Activated CD8-positive, alpha-beta memory T cell treated with anti-CD3 and anti-CD28 coated beads, Interleukin-2, amount 10 ng/mL, durations not matched to agents 7 days and 5 days (primary cell): ENCODE data around the gene STARD10. TPM values are rescaled to one million over a fixed set of nuclear protein-coding genes. Genes with fewer than 3 reads are reported as not detected.

Source experiments
- ATAC-seq: fragments of 150-1000 bp; cut with Tn5 transposase; one replicate; pipeline ENCODE4 v1.10.0; 2021; ENCODE audit warnings: moderate library complexity
- CTCF ChIA-PET: fragments of 350-600 bp; sonication (Branson Sonifier 250); formaldehyde crosslinking; loops from one replicate; lab custom pipeline; 2021; ENCODE audit warnings: antibody characterized with exemption; lab: Charles Lee
- DNase-seq: peaks from one replicate; pipeline ENCODE4 v3.0.0-alpha.2; 2020
- H3K27ac Mint-ChIP-seq: one replicate; pipeline ENCODE4 v1.8.0; 2021; ENCODE audit warnings: mild to moderate bottlenecking, mixed read lengths
- H3K27me3 Mint-ChIP-seq: one replicate; pipeline ENCODE4 v1.8.0; 2021; ENCODE audit warnings: mixed read lengths
- H3K36me3 Mint-ChIP-seq: one replicate; pipeline ENCODE4 v1.8.0; 2021; ENCODE audit warnings: mild to moderate bottlenecking, mixed read lengths
- H3K4me1 Mint-ChIP-seq: one replicate; pipeline ENCODE4 v1.8.0; 2021; ENCODE audit warnings: mixed read lengths
- H3K4me3 Mint-ChIP-seq: one replicate; pipeline ENCODE4 v1.8.0; 2021; ENCODE audit warnings: mild to moderate bottlenecking, moderate library complexity, mixed read lengths
- H3K9me3 Mint-ChIP-seq: one replicate; pipeline ENCODE4 v1.8.0; 2022; ENCODE audit warnings: low read depth, mixed read lengths
- total RNA-seq, 2 experiments: library from RNA; stranded (reverse); gene quantifications; one replicate each; pipeline ENCODE4 v1.2.3, GENCODE V29; 2021

STARD10 gene
- total RNA-seq, 2 experiments from 2014 or later: 8.4 to 18.4 TPM

- Mint-ChIP-seq H3K27me3 (no peaks in the 10 kb centered on the region), H3K4me3 (no peak overlapping the region), H3K4me1 (peaks cover 33% of the 10 kb centered on the region), H3K9me3 (no peaks in the 10 kb centered on the region), H3K27ac (peak overlapping the region; percentile 32), H3K36me3 (peaks cover 34% of the 10 kb centered on the region)
- CTCF ChIA-PET: interaction anchor here (0.8 to 2.0 kb wide), 3 partner anchors 8 to 98 kb away, joined by 3 to 8 read pairs (median 3); no protein-coding TSS in a partner anchor
- no peak for ATAC-seq
- DNase-seq: no peak
Observed at GRCh38 chr11:72823105-72823804, 29.4 kb upstream of the STARD10 start.

GRCh38 chr11:72821920-72822799 lies 28.3 kb upstream of the STARD10 start:
- H3K9me3 Mint-ChIP-seq: no peaks in the 10 kb centered on the region
- H3K36me3 Mint-ChIP-seq: peaks cover 41% of the 10 kb centered on the region
- H3K4me1 Mint-ChIP-seq: peaks cover 34% of the 10 kb centered on the region
- DNase-seq (peak; percentile 92), ATAC-seq (peak; percentile 93)
- peak overlapping the region; percentile 40 for H3K27ac Mint-ChIP-seq
- H3K27me3 Mint-ChIP-seq: no peaks in the 10 kb centered on the region
- CTCF ChIA-PET: interaction anchor here (1.1 to 2.0 kb wide), 2 partner anchors 9 to 356 kb away, joined by 3 to 8 read pairs; no protein-coding TSS in a partner anchor
- H3K4me3 Mint-ChIP-seq: no peak overlapping the region

GRCh38 chr11:72821221-72821919 lies 27.5 kb upstream of the STARD10 start:
- no peak overlapping the region for H3K4me3 Mint-ChIP-seq
- CTCF ChIA-PET: interaction anchor here (1.1 to 2.0 kb wide), 2 partner anchors 10 to 356 kb away, joined by 3 to 8 read pairs; no protein-coding TSS in a partner anchor
- H3K9me3 Mint-ChIP-seq: no peaks in the 10 kb centered on the region
- H3K36me3 Mint-ChIP-seq: peaks cover 44% of the 10 kb centered on the region
- peaks cover 34% of the 10 kb centered on the region for H3K4me1 Mint-ChIP-seq
- DNase-seq (no peak), ATAC-seq (no peak)
- H3K27ac Mint-ChIP-seq: peak overlapping the region; percentile 32
- H3K27me3 Mint-ChIP-seq: no peaks in the 10 kb centered on the region

DNA sequence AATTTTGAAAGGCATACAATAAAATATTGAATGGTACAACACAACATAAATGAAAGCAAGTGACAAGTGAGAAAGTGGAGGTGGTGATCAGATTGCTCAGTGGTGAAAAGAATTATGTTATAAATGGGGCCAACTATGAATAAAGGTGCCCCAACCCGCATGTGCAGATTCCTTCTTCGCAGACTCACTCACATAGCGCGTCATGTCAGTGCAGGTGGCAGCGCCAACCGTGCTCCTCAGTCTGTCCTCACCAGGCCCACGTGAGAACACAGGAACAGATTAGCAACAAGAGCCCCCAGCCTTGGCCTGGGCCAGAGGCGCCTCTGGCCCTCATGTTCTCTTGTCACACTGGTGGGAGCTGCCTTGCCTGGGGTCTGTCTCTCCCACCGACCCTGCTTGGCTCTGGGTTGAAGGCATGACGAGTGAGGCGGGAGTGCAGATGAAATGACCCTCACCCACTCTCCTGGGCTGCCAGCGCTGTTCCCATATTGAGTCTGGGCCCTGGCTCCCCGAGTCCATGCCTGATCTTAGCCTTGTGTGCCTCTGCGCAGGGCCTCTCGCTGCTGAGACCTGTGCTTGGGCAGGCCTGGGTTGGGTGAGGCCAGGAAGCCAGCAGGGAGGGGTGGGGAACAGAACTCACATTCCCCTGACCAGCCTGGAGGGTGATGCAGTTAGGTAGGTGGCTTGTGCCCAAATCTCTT lies 26.7 kb upstream of the STARD10 start:
- CTCF ChIA-PET: interaction anchor here (1.1 kb wide), 1 partner anchor 357 kb away, joined by 3 read pairs; no protein-coding TSS in a partner anchor
- Mint-ChIP-seq H3K4me1 (peaks cover 39% of the 10 kb centered on the region), H3K27me3 (no peaks in the 10 kb centered on the region), H3K27ac (peak overlapping the region; percentile 13), H3K4me3 (no peak overlapping the region), H3K36me3 (peaks cover 42% of the 10 kb centered on the region), H3K9me3 (no peaks in the 10 kb centered on the region)
- ATAC-seq (no peak), DNase-seq (no peak)

DNA sequence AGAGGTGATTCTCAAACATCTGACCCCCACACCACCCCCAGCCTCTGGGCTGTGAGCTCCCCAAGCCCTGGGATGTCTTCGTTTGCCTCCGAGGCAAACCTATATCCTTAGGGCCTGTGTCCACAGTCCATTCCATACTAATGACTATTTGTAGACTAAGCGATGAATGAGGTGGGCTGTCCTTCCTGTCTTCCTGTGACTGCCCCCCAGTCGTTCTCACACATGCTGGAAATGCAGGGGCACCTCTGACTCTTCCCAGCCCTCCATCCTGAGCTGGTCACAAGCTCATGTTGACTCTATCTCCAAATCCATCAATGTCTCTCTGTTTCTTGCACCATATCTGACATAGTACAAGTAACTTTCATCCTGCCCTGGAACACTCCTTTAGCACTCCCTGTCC lies 25.1 kb upstream of the STARD10 start:
- Mint-ChIP-seq H3K9me3 (no peaks in the 10 kb centered on the region), H3K4me1 (peaks cover 41% of the 10 kb centered on the region), H3K27ac (no peak overlapping the region), H3K4me3 (no peak overlapping the region), H3K27me3 (no peaks in the 10 kb centered on the region), H3K36me3 (peaks cover 44% of the 10 kb centered on the region)
- DNase-seq (no peak), ATAC-seq (no peak)
- CTCF ChIA-PET: interaction anchor here (0.8 to 1.2 kb wide), 2 partner anchors 9 to 25 kb away, joined by 3 read pairs; partner anchors contain the start of gene STARD10

DNA sequence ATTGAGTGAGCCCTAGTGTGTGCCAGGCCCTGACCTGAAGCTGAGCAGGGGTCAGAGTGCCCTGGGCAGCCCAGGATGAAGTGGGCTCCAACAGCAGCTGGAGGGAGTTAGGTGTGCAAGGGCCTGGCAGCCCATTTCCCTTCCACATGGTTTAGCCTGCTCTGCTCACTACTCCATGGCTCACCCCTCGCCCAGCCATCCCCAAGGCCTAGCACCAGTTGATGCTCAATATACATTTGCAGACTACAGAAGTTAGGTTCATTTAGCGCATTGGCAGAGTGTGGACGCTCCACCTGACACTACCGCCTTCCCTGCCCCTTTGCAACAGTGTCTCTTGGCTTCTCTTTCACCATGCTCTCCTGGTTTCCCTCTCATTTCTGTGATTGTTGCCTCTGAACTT lies 24.1 kb upstream of the STARD10 start:
- DNase-seq (no peak), ATAC-seq (no peak)
- H3K4me1 Mint-ChIP-seq: peaks cover 43% of the 10 kb centered on the region
- no peaks in the 10 kb centered on the region for H3K27me3 Mint-ChIP-seq
- H3K4me3 Mint-ChIP-seq: no peak overlapping the region
- H3K36me3 Mint-ChIP-seq: peaks cover 47% of the 10 kb centered on the region
- no peak overlapping the region for H3K27ac Mint-ChIP-seq
- H3K9me3 Mint-ChIP-seq: no peaks in the 10 kb centered on the region
- CTCF ChIA-PET: no interaction called here

- CTCF ChIA-PET: interaction anchor here (0.7 to 5.9 kb wide), 7 partner anchors 11 to 362 kb away, joined by 3 to 61 read pairs (median 7); partner anchors contain the start of gene STARD10
- peak overlapping the region; percentile 100 for H3K4me3 Mint-ChIP-seq
- H3K27ac Mint-ChIP-seq: peak overlapping the region; percentile 99
- no peak for ATAC-seq
- no peak for DNase-seq
- H3K4me1 Mint-ChIP-seq: peaks cover 50% of the 10 kb centered on the region
- no peaks in the 10 kb centered on the region for H3K27me3 Mint-ChIP-seq
- H3K9me3 Mint-ChIP-seq: no peaks in the 10 kb centered on the region
- peaks cover 58% of the 10 kb centered on the region for H3K36me3 Mint-ChIP-seq
Observed at GRCh38 chr11:72816404-72816990, 22.6 kb upstream of the STARD10 start.

GRCh38 chr11:72815110-72815618 lies 21.3 kb upstream of the STARD10 start:
- DNase-seq (no peak), ATAC-seq (no peak)
- Mint-ChIP-seq H3K4me1 (peaks cover 53% of the 10 kb centered on the region), H3K27ac (peak overlapping the region; percentile 99), H3K36me3 (peaks cover 56% of the 10 kb centered on the region), H3K27me3 (no peaks in the 10 kb centered on the region), H3K9me3 (no peaks in the 10 kb centered on the region), H3K4me3 (peak overlapping the region; percentile 100)
- CTCF ChIA-PET: interaction anchor here (0.9 to 5.9 kb wide), 7 partner anchors 10 to 363 kb away, joined by 3 to 61 read pairs (median 7); partner anchors contain the start of gene STARD10

DNA sequence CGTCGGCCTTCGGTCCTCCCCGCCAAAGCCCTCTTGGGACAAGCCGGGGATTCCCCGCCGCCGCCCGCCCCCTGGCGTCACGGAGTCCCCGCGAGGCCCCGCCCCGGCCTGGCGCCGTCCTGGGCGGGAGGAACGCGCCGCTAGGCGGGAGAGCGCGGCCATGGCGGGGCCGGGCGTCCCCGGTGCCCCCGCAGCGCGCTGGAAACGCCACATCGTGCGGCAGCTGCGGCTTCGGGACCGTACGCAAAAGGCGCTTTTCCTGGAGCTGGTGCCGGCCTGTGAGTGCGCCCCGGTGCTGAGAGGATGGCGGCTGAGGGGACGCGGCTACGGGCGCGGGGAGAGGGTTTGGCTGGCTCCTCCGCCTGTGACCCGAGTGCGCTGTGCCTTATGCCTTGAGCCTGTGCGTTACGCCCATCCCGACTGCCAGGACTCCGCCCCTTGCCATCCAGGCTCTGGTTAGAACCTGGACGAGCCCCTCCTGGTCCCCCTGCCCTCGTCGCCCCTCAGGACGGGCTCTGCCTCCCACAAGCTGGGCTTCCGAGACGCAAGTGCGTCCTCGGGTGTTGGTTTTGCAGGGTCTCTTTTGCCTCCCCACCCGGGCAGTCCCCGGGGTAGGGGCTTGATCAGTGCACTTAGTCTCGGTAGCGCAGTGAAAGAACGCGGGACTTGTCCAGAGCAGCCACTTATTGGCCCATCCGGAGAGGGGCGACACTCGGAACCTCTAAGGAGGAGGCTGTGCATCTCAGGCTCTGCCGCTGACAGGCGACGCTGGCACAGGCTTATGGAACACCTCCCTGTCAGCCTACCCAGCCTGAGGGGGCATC lies 20.7 kb upstream of the STARD10 start, which contains the start of gene ATG16L2:
Gene ATG16L2, plus strand, starts transcription at position 126 of the 824 bp plus-strand sequence. Its CDS starts 35 bp downstream, at position 161.
- H3K4me1 Mint-ChIP-seq: peaks cover 52% of the 10 kb centered on the region

GRCh38 chr11:72813740-72814285 lies 20.0 kb upstream of the STARD10 start:
- H3K27ac Mint-ChIP-seq: peak overlapping the region; percentile 91
- H3K36me3 Mint-ChIP-seq: peaks cover 56% of the 10 kb centered on the region
- H3K9me3 Mint-ChIP-seq: no peaks in the 10 kb centered on the region
- peak overlapping the region; percentile 90 for H3K4me3 Mint-ChIP-seq
- CTCF ChIA-PET: interaction anchor here (0.8 to 5.9 kb wide), 18 partner anchors 10 to 365 kb away, joined by 3 to 63 read pairs (median 4); partner anchors contain the start of genes FCHSD2 and STARD10
- DNase-seq: peak; percentile 86
- peaks cover 55% of the 10 kb centered on the region for H3K4me1 Mint-ChIP-seq
- no peaks in the 10 kb centered on the region for H3K27me3 Mint-ChIP-seq
- peak; percentile 67 for ATAC-seq

More for the DNA sequence above, 20.7 kb upstream of the STARD10 start, which contains the start of gene ATG16L2:
- ATAC-seq (peak; percentile 75), DNase-seq (peak; percentile 92)
- H3K36me3 Mint-ChIP-seq: peaks cover 57% of the 10 kb centered on the region
- H3K27ac Mint-ChIP-seq: peak within 1 kb of the TSS; percentile 99
- H3K4me3 Mint-ChIP-seq: peak within 1 kb of the TSS; percentile 100
- H3K27me3 Mint-ChIP-seq: no peaks in the 10 kb centered on the region
- H3K9me3 Mint-ChIP-seq: no peaks in the 10 kb centered on the region
- CTCF ChIA-PET: interaction anchor here (1.5 to 5.9 kb wide), 6 partner anchors 13 to 364 kb away, joined by 6 to 61 read pairs (median 8); partner anchors contain the start of gene STARD10
